ENCODE results near the gene GFRA3.

GRCh38 chr5:138224712-138225111 is 49.7 kb downstream of the GFRA3 start:
- TF ChIP-seq POLR2AphosphoS5 (IDR thresholded peaks at IDR 0.05; ENCODE audit: low read depth, low read length) (no peak), TAF1 (IDR thresholded peaks at IDR 0.05; ENCODE audit: borderline replicate concordance, insufficient read depth, low read length) (no peak)
